Prostate gland (tissue), 2 donors: Measurements from ENCODE around the gene RIPOR1.

ENCODE experiments used
- CTCF ChIP-seq, 4 experiments: fragments of 200-600 bp in 2 of 4; fragments of 450-650 bp in 2 of 4; sonication (generic) in 2 of 4; IDR thresholded peaks; 1 replicate in 3 of 4; 2 replicates in 1 of 4; pipeline ENCODE4 v1.5.1; 2016 to 2019; ENCODE audit warnings: antibody characterized with exemption in 4 of 4, mild to moderate bottlenecking in 2 of 4, moderate library complexity in 2 of 4
- POLR2A ChIP-seq: fragments of 450-650 bp; IDR thresholded peaks from one replicate; pipeline ENCODE4 v1.6.1; 2016; ENCODE audit warnings: antibody characterized with exemption, mild to moderate bottlenecking
- POLR2AphosphoS5 ChIP-seq: sonication (generic); formaldehyde crosslinking; IDR thresholded peaks from one replicate; pipeline ENCODE4 v1.6.1; 2017; ENCODE audit warnings: antibody characterized with exemption

- TF ChIP-seq CTCF (IDR thresholded peaks at IDR 0.05): no peak
- no peak for TF ChIP-seq POLR2A
- TF ChIP-seq POLR2AphosphoS5: no peak
Observed at GRCh38 chr16:67486805-67487204, 41.8 kb upstream of the RIPOR1 start.
